NT2/D1 (cell line): ENCODE measurements around the gene ADAM22.

Experiments
- SUZ12 ChIP-seq: IDR thresholded peaks from 2 replicates; pipeline ENCODE4 v1.6.1; 2011; ENCODE audit not compliant: insufficient read length, insufficient read depth; ENCODE audit errors: extremely low read depth
- YY1 ChIP-seq: IDR thresholded peaks from 2 replicates; pipeline ENCODE4 v1.6.1; 2011; ENCODE audit not compliant: insufficient read length, insufficient read depth
- ZNF274 ChIP-seq: IDR thresholded peaks from 2 replicates; pipeline ENCODE4 v1.6.1; 2011; ENCODE audit warnings: mild to moderate bottlenecking, low read depth, low read length

DNA sequence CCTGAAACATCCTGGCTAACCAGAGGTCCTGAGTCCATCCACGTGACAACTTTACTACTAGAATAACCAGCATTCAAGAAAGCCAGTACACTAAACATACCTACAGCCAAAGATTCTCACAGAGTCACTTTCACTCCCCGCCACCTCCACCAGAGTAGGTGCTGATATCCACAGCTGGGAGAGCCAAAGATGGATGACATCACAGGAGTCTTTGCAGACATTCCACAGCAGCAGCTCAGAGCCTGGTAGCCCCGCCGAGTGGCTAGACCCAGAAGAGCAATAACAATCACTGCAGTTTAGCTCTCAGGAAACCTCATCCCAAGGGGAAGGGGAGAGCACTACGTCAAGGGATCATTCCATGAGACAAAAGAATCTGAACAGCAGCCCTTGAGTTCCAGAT is 13.5 kb upstream of the ADAM22 start:
- TF ChIP-seq ZNF274: no peak
- no peak for TF ChIP-seq SUZ12
- no peak for TF ChIP-seq YY1
